ENCODE data around the gene ZDHHC8. TPM values are rescaled to one million over a fixed set of nuclear protein-coding genes. Genes with fewer than 3 reads are reported as not detected.

Gene ZDHHC8
- total RNA-seq (2014; rRNA removed; shearing (Covaris generic)), result 7.7 and 7.8 TPM in 2 replicates
- polyA plus RNA-seq (2015; cell fraction: cytosol; rRNA removed), result 51.7 and 64.8 TPM in 2 replicates
- polyA plus RNA-seq (2015; cell fraction: nucleus; rRNA removed), result 332 and 427 TPM in 2 replicates

DNA sequence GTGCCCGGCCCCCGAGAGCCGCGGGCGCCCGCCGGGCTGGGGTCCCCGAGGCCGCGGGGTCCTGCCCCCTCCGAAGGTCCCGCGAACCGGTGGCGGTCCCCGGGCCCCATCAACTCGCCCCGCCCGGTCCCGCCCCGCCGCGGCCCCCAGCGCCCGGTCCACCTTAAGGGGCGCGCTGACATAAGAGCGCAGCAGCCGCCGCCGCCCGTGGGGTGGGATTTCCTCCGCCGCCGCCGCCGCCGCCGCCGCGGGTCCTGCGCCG lies at the start of gene ZDHHC8:
TSS of gene ZDHHC8 (plus strand) at position 208 of the 262 bp plus-strand sequence. CDS start 144 bp downstream, outside the sequence.
- in situ Hi-C loops (cut with HindIII; ENCODE audit: low pct_unique_long_range_greater_than_20kb, low sequenced_read_pairs), result no loop called here

GRCh38 chr22:20083157-20083890 lies 48.3 kb upstream of the ZDHHC8 start:
- in situ Hi-C loops (cut with HindIII; ENCODE audit: low pct_unique_long_range_greater_than_20kb, low sequenced_read_pairs), result no loop called here
- DNase-seq (ENCODE audit: low read depth, low spot score), result no peak

More for the DNA sequence above, at the start of gene ZDHHC8:
- peak; percentile 34 for DNase-seq (ENCODE audit: low read depth, low spot score)

DNA sequence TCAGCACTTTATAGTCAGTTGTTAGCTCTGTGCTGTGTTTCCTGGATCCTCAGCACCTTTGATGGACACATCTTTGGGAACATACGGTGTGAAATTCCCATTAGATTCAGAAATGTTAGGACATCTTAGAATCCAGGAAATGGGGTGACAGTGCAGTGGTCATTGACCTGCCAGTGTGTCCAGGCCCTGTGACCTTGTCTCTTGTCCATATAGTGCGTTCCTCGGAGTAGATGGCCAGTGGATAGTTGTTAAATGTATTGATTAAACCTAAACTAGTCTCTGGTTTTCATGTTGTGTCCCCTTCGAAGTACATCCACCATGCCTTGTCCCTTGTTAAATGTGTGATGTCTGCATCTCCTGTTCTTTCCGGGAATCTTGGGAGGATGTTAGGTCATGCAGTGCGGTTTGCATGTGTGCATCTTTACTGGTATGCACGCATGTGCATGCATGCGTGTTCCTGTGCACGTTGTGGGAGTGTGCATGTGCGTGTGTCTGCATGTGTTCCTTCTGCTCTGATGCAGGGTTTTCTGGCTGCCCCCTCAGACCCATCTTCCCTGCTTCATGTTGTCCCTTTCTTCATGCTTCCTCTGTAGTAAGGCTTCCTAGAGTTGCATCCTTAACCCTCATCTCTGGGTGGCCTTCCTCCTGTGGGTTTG lies 47.6 kb upstream of the ZDHHC8 start:
- in situ Hi-C loops (cut with HindIII; ENCODE audit: low pct_unique_long_range_greater_than_20kb, low sequenced_read_pairs), result no loop called here
- DNase-seq (ENCODE audit: low read depth, low spot score), result no peak

DNA sequence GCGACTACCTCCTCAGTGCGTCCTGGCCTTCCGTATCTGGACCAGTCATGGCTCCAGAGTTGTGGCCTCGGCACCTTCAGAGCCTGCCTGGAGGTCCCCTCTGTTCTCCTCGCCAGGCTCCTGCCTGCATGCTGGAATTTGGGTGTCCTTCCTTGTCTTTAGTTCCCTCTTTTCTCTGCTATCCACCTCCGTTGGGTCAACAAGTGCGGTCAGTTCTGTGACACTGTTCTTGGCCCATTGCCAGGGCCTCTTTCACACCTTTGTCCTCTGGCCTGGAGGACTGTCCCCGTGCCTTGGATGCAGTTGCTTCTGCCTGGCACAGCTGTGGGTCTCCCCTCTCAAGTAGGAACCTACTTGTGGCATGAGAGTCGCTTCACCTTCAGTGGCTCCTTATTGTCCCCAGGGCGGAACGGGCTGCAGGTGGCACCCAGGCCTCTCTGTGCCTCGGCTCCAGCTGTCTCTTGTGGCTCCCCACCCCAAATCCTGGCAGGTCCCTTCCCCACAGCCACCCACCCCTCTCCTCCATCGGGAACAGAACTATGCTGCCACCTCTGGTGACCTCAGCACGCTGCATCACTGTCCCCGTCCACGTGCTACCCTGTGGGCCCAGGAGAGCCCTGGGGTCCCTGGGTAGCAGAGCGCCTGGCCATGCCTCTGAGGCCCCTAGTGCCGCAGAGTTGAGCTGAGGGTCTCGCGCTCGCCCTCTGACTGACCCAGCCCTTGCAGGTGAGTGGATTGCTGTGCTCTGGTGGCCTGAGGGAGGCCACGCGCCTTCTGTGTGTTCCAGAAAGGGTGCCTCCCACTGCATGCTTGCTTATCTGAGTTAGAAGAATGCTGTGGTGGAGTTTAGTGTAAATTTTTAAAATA lies 46.8 kb upstream of the ZDHHC8 start:
- in situ Hi-C loops (cut with HindIII; ENCODE audit: low pct_unique_long_range_greater_than_20kb, low sequenced_read_pairs), result no loop called here
- DNase-seq (ENCODE audit: low read depth, low spot score), result peak; percentile 41

GRCh38 chr22:20085651-20086050 lies 46.0 kb upstream of the ZDHHC8 start:
- in situ Hi-C loops (cut with HindIII; ENCODE audit: low pct_unique_long_range_greater_than_20kb, low sequenced_read_pairs), result no loop called here
- DNase-seq (ENCODE audit: low read depth, low spot score), result no peak

GRCh38 chr22:20086101-20086599 lies 45.5 kb upstream of the ZDHHC8 start:
- in situ Hi-C loops (cut with HindIII; ENCODE audit: low pct_unique_long_range_greater_than_20kb, low sequenced_read_pairs), result no loop called here
- DNase-seq (ENCODE audit: low read depth, low spot score), result no peak

DNA sequence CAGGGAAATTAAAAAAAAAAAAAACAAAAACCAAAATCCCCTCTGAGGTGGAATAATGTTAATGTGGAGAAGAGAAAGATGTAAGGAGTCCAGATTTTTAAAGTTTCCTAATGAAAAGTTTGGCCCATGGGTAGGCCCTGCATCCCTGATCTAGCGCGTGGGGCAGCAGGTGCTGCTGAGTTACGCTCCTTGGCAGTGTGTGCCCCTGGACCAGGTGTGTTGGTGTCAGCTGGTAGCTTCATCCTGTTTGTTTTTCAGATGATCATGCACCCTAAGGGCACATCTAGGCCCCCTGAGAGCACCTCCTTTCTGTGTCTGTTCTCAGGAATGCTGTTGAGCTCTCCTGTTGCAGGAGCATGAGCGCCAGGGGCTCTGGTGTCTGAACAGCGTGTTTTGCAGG lies 44.8 kb upstream of the ZDHHC8 start:
- no peak for DNase-seq (ENCODE audit: low read depth, low spot score)
- in situ Hi-C loops (cut with HindIII; ENCODE audit: low pct_unique_long_range_greater_than_20kb, low sequenced_read_pairs), result no loop called here

GRCh38 chr22:20087319-20088262 lies 44.0 kb upstream of the ZDHHC8 start:
- no peak for DNase-seq (ENCODE audit: low read depth, low spot score)
- in situ Hi-C loops (cut with HindIII; ENCODE audit: low pct_unique_long_range_greater_than_20kb, low sequenced_read_pairs), result no loop called here

DNA sequence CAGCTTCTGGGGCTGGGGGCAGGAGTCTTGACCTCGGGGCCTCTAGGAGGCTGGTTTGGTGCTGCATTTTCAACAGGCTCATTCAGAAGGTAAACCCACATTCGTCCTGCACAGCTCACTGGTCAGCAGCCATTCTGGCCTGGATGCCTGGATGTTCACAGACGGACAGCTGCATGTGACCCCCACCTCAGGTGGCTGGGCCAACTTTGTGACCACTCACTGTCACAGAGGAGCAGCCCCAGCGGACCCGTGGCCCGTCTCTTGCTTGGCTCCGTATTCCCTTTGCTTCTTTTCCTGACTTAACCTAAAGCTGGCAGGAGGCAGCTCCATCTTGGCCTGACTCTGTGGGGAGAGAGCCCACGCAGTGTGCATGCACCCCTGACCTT lies 43.3 kb upstream of the ZDHHC8 start:
- no peak for DNase-seq (ENCODE audit: low read depth, low spot score)
- in situ Hi-C loops (cut with HindIII; ENCODE audit: low pct_unique_long_range_greater_than_20kb, low sequenced_read_pairs), result no loop called here

- in situ Hi-C loops (cut with HindIII; ENCODE audit: low pct_unique_long_range_greater_than_20kb, low sequenced_read_pairs), result no loop called here
- no peak for DNase-seq (ENCODE audit: low read depth, low spot score)
Observed at GRCh38 chr22:20089226-20089976, 42.2 kb upstream of the ZDHHC8 start.

DNA sequence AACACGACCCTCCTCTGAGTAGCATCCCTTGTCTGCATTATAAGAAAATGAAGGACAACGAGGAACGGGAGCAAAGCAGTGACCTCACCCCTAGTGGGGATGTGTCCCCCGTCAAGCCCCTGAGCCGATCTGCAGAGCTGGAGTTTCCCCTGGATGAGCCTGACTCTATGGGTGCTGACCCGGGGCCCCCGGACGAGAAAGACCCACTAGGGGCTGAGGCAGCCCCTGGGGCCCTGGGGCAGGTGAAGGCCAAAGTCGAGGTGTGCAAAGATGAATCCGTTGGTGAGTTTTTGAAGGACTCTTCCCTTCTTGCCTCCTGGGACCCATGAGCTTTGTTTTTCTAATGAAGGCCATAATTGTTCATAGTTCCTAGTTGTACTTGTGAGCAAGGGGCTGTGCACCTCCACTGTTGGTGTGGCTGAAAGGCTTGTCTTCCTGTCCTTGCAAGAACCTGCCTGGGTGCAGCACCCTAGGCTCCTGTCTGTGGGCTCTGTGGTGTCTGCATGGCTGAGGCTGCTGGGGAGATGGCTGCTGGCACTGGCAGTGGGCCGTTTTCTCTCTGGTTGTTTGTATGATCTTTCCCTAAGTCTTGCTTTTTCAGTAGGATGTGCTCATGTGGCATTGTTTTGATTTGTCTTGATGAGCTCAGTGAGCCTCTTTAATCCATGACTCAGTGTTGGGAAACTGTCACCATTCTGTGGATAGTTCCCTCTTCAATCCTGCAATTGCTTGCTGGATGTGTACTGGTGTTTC lies 41.5 kb upstream of the ZDHHC8 start:
- in situ Hi-C loops (cut with HindIII; ENCODE audit: low pct_unique_long_range_greater_than_20kb, low sequenced_read_pairs), result no loop called here
- no peak for DNase-seq (ENCODE audit: low read depth, low spot score)

- DNase-seq (ENCODE audit: low read depth, low spot score), result no peak
- in situ Hi-C loops (cut with HindIII; ENCODE audit: low pct_unique_long_range_greater_than_20kb, low sequenced_read_pairs), result no loop called here
Observed at GRCh38 chr22:20090730-20091240, 40.8 kb upstream of the ZDHHC8 start.

DNA sequence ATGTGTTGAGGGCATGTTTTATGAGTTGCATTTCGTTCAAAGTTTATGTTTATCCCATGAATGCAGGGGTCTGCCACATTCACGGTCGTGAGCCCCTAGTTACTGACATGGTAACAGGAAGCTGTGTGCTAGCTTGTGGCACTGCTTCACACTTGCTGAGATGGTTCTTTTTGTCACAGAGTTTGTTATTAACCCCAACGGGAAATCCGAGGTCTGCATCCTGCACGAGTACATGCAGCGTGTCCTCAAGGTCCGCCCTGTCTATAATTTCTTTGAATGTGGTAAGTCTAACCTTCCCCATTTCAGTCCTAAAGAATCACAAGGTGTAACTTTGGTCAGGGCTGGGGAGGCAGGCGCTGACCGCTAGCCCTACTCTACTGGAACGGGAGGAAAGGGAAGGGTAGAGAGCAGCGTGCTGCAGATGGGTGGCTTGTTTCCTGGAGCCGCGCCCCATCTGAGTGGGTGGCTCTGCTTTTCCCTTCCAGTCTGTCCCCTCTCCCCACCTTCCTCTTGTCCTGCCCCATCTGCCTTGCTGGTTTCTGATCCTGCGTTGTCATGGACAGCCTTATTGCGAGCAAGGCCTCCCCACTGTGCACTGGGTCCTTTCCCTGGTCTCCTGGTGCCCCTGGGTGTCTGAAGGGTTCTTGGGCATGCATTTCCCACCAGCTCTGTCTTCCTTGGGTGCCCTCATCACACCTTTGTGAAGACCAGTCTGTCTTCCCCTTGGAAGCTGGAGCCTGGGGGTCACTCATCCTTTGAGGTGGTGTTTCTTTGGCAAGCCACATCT lies 39.7 kb upstream of the ZDHHC8 start:
- in situ Hi-C loops (cut with HindIII; ENCODE audit: low pct_unique_long_range_greater_than_20kb, low sequenced_read_pairs), result no loop called here
- DNase-seq (ENCODE audit: low read depth, low spot score), result no peak

DNA sequence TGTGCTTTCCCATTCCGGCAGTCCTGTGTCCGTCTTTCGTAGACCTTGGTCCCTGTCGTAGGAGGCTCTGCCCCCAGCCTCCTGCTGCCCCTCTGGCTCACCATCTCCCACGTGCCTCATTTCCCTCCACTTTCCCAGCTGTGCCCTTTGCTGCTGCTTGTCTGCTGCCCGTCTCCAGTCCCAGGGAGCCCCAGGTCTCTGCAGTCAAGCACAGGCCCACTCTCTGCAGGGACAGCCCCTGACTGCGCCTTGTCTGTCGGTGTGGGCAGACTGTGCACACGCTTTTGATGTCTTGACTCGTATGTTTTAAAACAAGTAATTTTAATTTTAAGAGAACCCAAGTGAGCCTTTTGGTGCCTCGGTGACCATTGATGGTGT lies 39.1 kb upstream of the ZDHHC8 start:
- in situ Hi-C loops (cut with HindIII; ENCODE audit: low pct_unique_long_range_greater_than_20kb, low sequenced_read_pairs), result no loop called here

More for the DNA sequence above, 39.1 kb upstream of the ZDHHC8 start:
- no peak for DNase-seq (ENCODE audit: low read depth, low spot score)
